Astrocyte (in vitro differentiated cells and primary cell): ENCODE results near the gene SMIM5. TPM values are rescaled to one million over a fixed set of nuclear protein-coding genes. Genes with fewer than 3 reads are reported as not detected.

Experiments used
- DNase-seq: peaks from one replicate; pipeline ENCODE4 v3.0.0-alpha.2; 2010; ENCODE audit warnings: low read depth
- FAIRE-seq: peaks from 2 replicates; lab custom pipeline; 2011; peaks lifted over from hg19 to GRCh38; lab: Jason Lieb, UNC
- H2AFZ ChIP-seq: 2 replicates; pipeline ENCODE4 v1.6.0; 2012; ENCODE audit warnings: low read depth, low read length, inconsistent platforms
- H3K27ac ChIP-seq: 2 replicates; pipeline ENCODE4 v1.5.1; 2011; ENCODE audit warnings: low read depth, low read length, inconsistent platforms
- H3K27me3 ChIP-seq: 2 replicates; pipeline ENCODE4 v1.6.0; 2011; ENCODE audit warnings: low read length, inconsistent platforms; ENCODE audit not compliant: insufficient read depth
- H3K36me3 ChIP-seq: 2 replicates; pipeline ENCODE4 v1.5.1; 2011; ENCODE audit warnings: low read length, inconsistent platforms; ENCODE audit not compliant: insufficient read depth
- H3K4me1 ChIP-seq: 2 replicates; pipeline ENCODE4 v1.5.1; 2011; ENCODE audit warnings: low read length, inconsistent platforms; ENCODE audit not compliant: insufficient read depth
- H3K4me2 ChIP-seq: 2 replicates; pipeline ENCODE4 v1.6.0; 2012; ENCODE audit warnings: low read length, inconsistent platforms
- H3K4me3 ChIP-seq: 2 replicates; pipeline ENCODE4 v1.5.1; 2011; ENCODE audit warnings: low read depth, mild to moderate bottlenecking, low read length, inconsistent platforms; ENCODE audit not compliant: insufficient read depth
- H3K79me2 ChIP-seq: 2 replicates; pipeline ENCODE4 v1.6.0; 2012; ENCODE audit warnings: mild to moderate bottlenecking, low read length, inconsistent platforms; ENCODE audit not compliant: insufficient read depth
- H3K9ac ChIP-seq: 2 replicates; pipeline ENCODE4 v1.6.0; 2012; ENCODE audit warnings: mild to moderate bottlenecking, low read length, inconsistent platforms
- H3K9me3 ChIP-seq: 2 replicates; pipeline ENCODE4 v1.5.1; 2012; ENCODE audit warnings: low read depth, mild to moderate bottlenecking, low read length, inconsistent platforms; ENCODE audit not compliant: insufficient read depth
- H4K20me1 ChIP-seq: 2 replicates; pipeline ENCODE4 v1.6.0; 2012; ENCODE audit warnings: low read length, inconsistent platforms; ENCODE audit not compliant: insufficient read depth
- H3K27ac Mint-ChIP-seq: one replicate; pipeline ENCODE4 v1.8.0; 2021; ENCODE audit warnings: mild to moderate bottlenecking, mixed read lengths; ENCODE audit not compliant: unreplicated experiment
- H3K27me3 Mint-ChIP-seq: one replicate; pipeline ENCODE4 v1.8.0; 2021; ENCODE audit warnings: low read depth, mixed read lengths; ENCODE audit not compliant: unreplicated experiment
- H3K36me3 Mint-ChIP-seq: one replicate; pipeline ENCODE4 v1.8.0; 2021; ENCODE audit warnings: low read depth, mixed read lengths; ENCODE audit not compliant: unreplicated experiment
- H3K4me1 Mint-ChIP-seq: one replicate; pipeline ENCODE4 v1.8.0; 2021; ENCODE audit warnings: low read depth, mixed read lengths; ENCODE audit not compliant: unreplicated experiment
- H3K4me3 Mint-ChIP-seq: one replicate; pipeline ENCODE4 v1.8.0; 2021; ENCODE audit warnings: mild to moderate bottlenecking, moderate library complexity, mixed read lengths; ENCODE audit not compliant: unreplicated experiment
- H3K9me3 Mint-ChIP-seq: one replicate; pipeline ENCODE4 v1.8.0; 2021; ENCODE audit warnings: mild to moderate bottlenecking, mixed read lengths; ENCODE audit not compliant: unreplicated experiment
- EZH2 ChIP-seq: IDR thresholded peaks from 2 replicates; pipeline ENCODE4 v1.6.1; 2012; ENCODE audit warnings: mild to moderate bottlenecking, low read length, inconsistent platforms; ENCODE audit not compliant: insufficient read depth
- total RNA-seq: library from RNA; stranded (reverse); gene quantifications from 2 replicates; pipeline ENCODE4 v1.2.1, GENCODE V29; 2021
- TF ChIP-seq, protein P1 (sequence below): IDR thresholded peaks from 2 replicates; pipeline ENCODE4 v1.5.1; 2011; ENCODE audit warnings: low read depth, mild to moderate bottlenecking, inconsistent platforms, low read length, moderate library complexity; ENCODE audit not compliant: insufficient read depth

SMIM5 gene
- total RNA-seq, 1 donor from 2014 or later = 0.07 TPM

DNA sequence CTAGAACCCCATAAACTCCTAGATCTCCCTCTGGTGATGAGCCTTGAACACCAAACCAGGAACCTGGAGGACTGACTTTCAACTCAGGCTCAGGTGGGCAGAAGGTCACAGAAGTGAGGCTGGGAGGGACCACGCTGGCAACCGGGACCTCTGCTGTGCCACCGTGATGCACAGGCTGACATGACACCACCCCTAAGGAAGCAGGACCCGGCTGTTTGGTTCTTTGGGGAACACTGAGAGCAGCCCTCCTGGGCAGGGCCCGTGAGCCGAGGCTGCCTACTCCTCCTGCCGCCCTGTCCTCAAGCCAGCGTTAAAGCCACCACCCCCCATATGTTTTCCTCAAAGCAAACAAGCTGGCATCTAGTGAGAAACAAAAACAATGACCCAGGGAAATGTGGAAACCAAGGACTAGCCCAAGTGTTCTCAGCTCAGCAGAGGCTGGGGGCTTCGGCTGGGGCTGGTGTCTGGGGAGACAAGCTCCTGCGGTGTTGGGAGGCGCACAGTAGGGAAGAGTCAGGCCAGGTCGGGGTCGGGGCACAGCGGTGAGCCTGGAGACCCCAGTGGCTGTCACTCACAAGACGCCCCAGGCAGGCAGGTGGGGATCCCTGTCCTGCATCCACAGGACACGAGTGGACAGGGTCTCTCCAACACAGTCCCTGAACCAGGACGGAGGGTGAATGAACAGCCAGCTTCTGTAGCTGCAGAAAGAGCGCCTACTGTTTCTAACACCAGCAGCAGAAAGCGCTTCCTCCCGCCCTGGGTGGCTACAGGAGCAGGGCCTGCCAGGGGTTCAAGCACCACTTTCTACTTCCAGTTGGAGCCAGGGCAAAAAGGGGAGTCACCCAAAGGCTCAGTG, 1.7 kb downstream of the SMIM5 start:
- no peak overlapping the region for H2AFZ ChIP-seq
- peaks cover 6% of the 10 kb centered on the region for H3K4me1 Mint-ChIP-seq
- no peak overlapping the region for H3K9ac ChIP-seq

GRCh38 chr17:75635610-75636202, 2.5 kb downstream of the SMIM5 start:
- no peak overlapping the region for H3K27ac Mint-ChIP-seq
- peaks cover 13% of the 10 kb centered on the region for H3K4me1 ChIP-seq
- no peaks in the 10 kb centered on the region for H3K27me3 ChIP-seq
- no peak overlapping the region for H3K4me3 Mint-ChIP-seq
- no peak for TF ChIP-seq EZH2
- H4K20me1 ChIP-seq = peaks cover 7% of the 10 kb centered on the region
- H3K79me2 ChIP-seq = no peaks in the 10 kb centered on the region
- DNase-seq (no peak), FAIRE-seq (no peak)
- H3K27ac ChIP-seq = no peak overlapping the region
- peaks cover 6% of the 10 kb centered on the region for H3K36me3 Mint-ChIP-seq
- H3K27me3 Mint-ChIP-seq = no peaks in the 10 kb centered on the region
- no peak overlapping the region for H3K4me2 ChIP-seq
- H3K9ac ChIP-seq = no peak overlapping the region
- H3K4me3 ChIP-seq = no peak overlapping the region
- no peak overlapping the region for H2AFZ ChIP-seq
- peaks cover 6% of the 10 kb centered on the region for H3K4me1 Mint-ChIP-seq
- no peaks in the 10 kb centered on the region for H3K36me3 ChIP-seq
- no peaks in the 10 kb centered on the region for H3K9me3 Mint-ChIP-seq
- no peaks in the 10 kb centered on the region for H3K9me3 ChIP-seq

More for the DNA sequence above, 1.7 kb downstream of the SMIM5 start:
- Histone ChIP-seq H3K9me3 (no peaks in the 10 kb centered on the region), H3K27me3 (no peaks in the 10 kb centered on the region), H3K4me1 (peaks cover 13% of the 10 kb centered on the region), H4K20me1 (peaks cover 7% of the 10 kb centered on the region), H3K27ac (no peak overlapping the region), H3K4me3 (no peak overlapping the region), H3K79me2 (no peaks in the 10 kb centered on the region), H3K36me3 (no peaks in the 10 kb centered on the region), H3K4me2 (no peak overlapping the region)
- Mint-ChIP-seq H3K9me3 (no peaks in the 10 kb centered on the region), H3K27me3 (no peaks in the 10 kb centered on the region), H3K36me3 (peaks cover 6% of the 10 kb centered on the region), H3K27ac (no peak overlapping the region), H3K4me3 (no peak overlapping the region)
- DNase-seq = no peak
- FAIRE-seq = no peak
- no peak for TF ChIP-seq EZH2
- TF ChIP-seq, protein P1, sequence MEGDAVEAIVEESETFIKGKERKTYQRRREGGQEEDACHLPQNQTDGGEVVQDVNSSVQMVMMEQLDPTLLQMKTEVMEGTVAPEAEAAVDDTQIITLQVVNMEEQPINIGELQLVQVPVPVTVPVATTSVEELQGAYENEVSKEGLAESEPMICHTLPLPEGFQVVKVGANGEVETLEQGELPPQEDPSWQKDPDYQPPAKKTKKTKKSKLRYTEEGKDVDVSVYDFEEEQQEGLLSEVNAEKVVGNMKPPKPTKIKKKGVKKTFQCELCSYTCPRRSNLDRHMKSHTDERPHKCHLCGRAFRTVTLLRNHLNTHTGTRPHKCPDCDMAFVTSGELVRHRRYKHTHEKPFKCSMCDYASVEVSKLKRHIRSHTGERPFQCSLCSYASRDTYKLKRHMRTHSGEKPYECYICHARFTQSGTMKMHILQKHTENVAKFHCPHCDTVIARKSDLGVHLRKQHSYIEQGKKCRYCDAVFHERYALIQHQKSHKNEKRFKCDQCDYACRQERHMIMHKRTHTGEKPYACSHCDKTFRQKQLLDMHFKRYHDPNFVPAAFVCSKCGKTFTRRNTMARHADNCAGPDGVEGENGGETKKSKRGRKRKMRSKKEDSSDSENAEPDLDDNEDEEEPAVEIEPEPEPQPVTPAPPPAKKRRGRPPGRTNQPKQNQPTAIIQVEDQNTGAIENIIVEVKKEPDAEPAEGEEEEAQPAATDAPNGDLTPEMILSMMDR = no peak

- H3K27ac Mint-ChIP-seq = no peak overlapping the region
- H3K4me1 ChIP-seq = peaks cover 13% of the 10 kb centered on the region
- no peak overlapping the region for H3K27ac ChIP-seq
- H3K4me1 Mint-ChIP-seq = peaks cover 6% of the 10 kb centered on the region
- DNase-seq = no peak
- no peak for TF ChIP-seq EZH2
- TF ChIP-seq, protein P1 = no peak
- H3K4me3 Mint-ChIP-seq = no peak overlapping the region
- H3K9me3 ChIP-seq = no peaks in the 10 kb centered on the region
- H3K9me3 Mint-ChIP-seq = no peaks in the 10 kb centered on the region
- FAIRE-seq = no peak
- H3K27me3 Mint-ChIP-seq = no peaks in the 10 kb centered on the region
- no peak overlapping the region for H3K4me2 ChIP-seq
- no peaks in the 10 kb centered on the region for H3K36me3 ChIP-seq
- no peaks in the 10 kb centered on the region for H3K27me3 ChIP-seq
- H4K20me1 ChIP-seq = peaks cover 7% of the 10 kb centered on the region
- peaks cover 6% of the 10 kb centered on the region for H3K36me3 Mint-ChIP-seq
- no peak overlapping the region for H3K9ac ChIP-seq
- no peak overlapping the region for H3K4me3 ChIP-seq
- no peak overlapping the region for H2AFZ ChIP-seq
- H3K79me2 ChIP-seq = no peaks in the 10 kb centered on the region
These were observed 3.3 kb downstream of the SMIM5 start for GRCh38 chr17:75636381-75637142.
